Bronchus fibroblast of lung (primary cell): Measurements from ENCODE around the gene HTATIP2. TPM values are rescaled to one million over a fixed set of nuclear protein-coding genes. Genes with fewer than 3 reads are reported as not detected.

Source experiments
- total RNA-seq: library from RNA; depleted of rRNA; stranded (reverse); fragments of >200 nt; gene quantifications from 2 replicates; pipeline ENCODE4 v1.2.3, GENCODE V29; 2015

The HTATIP2 gene
- total RNA-seq: 38.2 and 40.3 TPM in 2 replicates

DNA sequence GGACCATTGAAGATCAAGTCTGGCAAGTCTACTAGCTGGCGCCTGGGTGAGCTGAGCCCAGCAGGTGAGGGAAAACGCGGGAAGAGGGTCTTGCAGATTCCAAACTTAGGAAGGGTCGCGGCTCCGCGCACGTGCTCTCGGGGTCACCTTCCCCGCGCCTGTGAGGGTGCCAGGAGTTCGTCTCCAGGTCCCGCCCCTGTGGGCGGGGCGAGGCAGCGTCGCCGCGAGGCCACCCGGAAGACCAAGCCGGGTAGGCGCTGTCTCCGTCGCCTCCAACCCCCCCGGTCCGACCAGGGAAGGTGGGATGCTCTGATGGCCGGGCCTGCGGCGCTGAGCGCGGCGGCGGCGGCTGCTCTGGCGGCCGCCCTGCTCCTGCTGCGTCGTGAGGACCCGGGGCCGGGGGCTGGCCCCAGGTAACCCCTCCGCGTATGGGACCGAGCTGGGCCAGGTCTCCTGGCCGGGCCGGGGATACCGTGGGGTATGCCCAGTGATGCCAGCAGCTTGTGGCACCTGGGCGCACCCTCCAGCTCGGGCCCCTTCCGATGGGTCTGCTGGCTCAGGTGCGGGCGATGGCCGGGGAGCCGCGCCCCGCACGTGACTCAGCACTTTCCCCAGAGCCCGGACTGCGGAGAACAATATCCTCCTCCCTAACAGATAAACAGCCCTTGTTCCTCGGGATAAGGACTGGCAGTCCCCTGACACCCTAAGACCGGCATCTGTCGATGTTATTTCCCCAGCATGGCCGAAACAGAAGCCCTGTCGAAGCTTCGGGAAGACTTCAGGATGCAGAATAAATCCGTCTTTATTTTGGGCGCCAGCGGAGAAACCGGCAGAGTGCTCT, at the start of gene HTATIP2:
Gene HTATIP2, plus strand, starts transcription at position 215 of the 841 bp plus-strand sequence. Its CDS starts 524 bp downstream, at position 739.

DNA sequence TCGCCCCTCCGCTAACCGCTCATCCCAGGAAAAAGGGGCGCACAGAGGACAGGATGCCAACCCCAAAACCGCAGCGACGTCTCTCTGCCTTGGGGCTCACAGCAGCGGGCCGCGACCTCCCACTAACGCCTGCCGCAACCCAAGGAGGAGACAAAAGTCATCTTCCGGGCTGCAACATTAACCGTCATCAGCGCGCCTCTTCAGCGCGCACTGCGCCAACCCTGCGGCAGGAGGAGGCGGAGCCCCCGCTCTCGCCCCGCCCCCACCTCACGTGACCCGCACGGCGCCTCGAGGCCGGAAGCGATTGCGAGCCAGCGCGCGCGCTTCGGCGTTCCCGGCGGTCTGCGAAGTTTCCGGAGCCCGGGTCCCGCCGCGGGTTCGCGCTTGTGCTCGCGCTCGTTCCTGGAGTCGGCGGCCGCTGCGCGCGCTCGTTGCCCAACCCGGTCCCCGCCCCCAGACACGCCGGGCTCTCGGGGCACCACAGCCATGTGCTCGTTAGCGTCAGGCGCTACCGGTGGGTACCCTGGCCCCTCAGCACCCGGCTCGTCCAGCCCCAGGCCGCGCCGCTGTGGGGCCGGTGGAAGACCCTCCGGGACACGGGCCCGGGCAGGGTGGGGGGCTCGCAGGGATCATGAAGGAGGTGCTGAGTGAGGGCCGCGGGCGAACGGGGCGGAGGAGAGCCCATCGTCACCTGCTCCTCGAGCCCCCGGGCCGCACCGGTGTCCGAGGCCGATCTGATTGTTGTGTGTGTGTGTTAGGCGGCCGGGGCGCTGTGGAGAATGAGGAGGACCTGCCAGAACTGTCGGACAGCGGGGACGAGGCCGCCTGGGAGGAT, 24.0 kb downstream of the HTATIP2 start, which contains the start of gene PRMT3:
Gene PRMT3, plus strand, starts transcription at position 456 of the 835 bp plus-strand sequence. Its CDS starts 31 bp downstream, at position 487.

Other genes starting within 250 kb of the HTATIP2 start
- gene DBX1, start 203.2 kb upstream of the HTATIP2 start, total RNA-seq: not detected in 2 replicates
- 13.5 and 17.0 TPM in 2 replicates for gene PRMT3, start 24.0 kb downstream of the HTATIP2 start, total RNA-seq
- not detected in 2 replicates for gene SLC6A5, start 235.9 kb downstream of the HTATIP2 start, total RNA-seq